Keratinocyte (primary cell): ENCODE measurements around the gene NTN1. TPM values are rescaled to one million over a fixed set of nuclear protein-coding genes. Genes with fewer than 3 reads are reported as not detected.

Experiments
- DNase-seq: peaks from one replicate; pipeline ENCODE4 v3.0.0-alpha.2; 2011; ENCODE audit warnings: low read depth, missing footprints, low spot score
- FAIRE-seq: peaks from 2 replicates; lab custom pipeline; 2011; peaks lifted over from hg19 to GRCh38; lab: Jason Lieb, UNC
- H2AFZ ChIP-seq: 2 replicates; pipeline ENCODE4 v1.6.0; 2012; ENCODE audit warnings: low read length, control low read depth, inconsistent platforms; ENCODE audit not compliant: control insufficient read depth
- H3K27ac ChIP-seq: 2 replicates; pipeline ENCODE4 v1.5.1; 2011; ENCODE audit warnings: low read length; ENCODE audit not compliant: control insufficient read depth, insufficient read depth
- H3K27me3 ChIP-seq: 3 replicates; pipeline ENCODE4 v1.6.0; 2011; ENCODE audit warnings: low read length; ENCODE audit not compliant: control insufficient read depth, insufficient read depth; ENCODE audit errors: extremely low read depth
- H3K36me3 ChIP-seq, 2 experiments: 2 replicates in 1 of 2; 3 replicates in 1 of 2; pipeline ENCODE4 v1.5.1; 2011; ENCODE audit warnings: low read length in 2 of 2, mild to moderate bottlenecking in 1 of 2; ENCODE audit not compliant: control insufficient read depth in 2 of 2, insufficient read depth in 2 of 2; ENCODE audit errors: extremely low read depth in 1 of 2
- H3K4me1 ChIP-seq: 3 replicates; pipeline ENCODE4 v1.5.1; 2011; ENCODE audit warnings: low read length; ENCODE audit not compliant: control insufficient read depth, insufficient read depth; ENCODE audit errors: extremely low read depth
- H3K4me2 ChIP-seq: 3 replicates; pipeline ENCODE4 v1.6.0; 2011; ENCODE audit warnings: low read depth, low read length; ENCODE audit not compliant: control insufficient read depth, insufficient read depth; ENCODE audit errors: extremely low read depth
- H3K4me3 ChIP-seq, 3 experiments: fragments of 200-600 bp in 1 of 3; sonication (generic) in 1 of 3; 2 replicates in 2 of 3; 3 replicates in 1 of 3; pipeline ENCODE4 v1.5.1; 2011 to 2016; ENCODE audit warnings: low read length in 3 of 3, mild to moderate bottlenecking in 3 of 3, control low read depth in 2 of 3, inconsistent platforms in 1 of 3, low read depth in 1 of 3, mixed read lengths in 1 of 3, mixed run types in 1 of 3, moderate library complexity in 1 of 3; ENCODE audit not compliant: control insufficient read depth in 2 of 3, insufficient read depth in 2 of 3; ENCODE audit errors: extremely low read depth in 1 of 3
- H3K79me2 ChIP-seq: 2 replicates; pipeline ENCODE4 v1.6.0; 2012; ENCODE audit warnings: low read length; ENCODE audit not compliant: control insufficient read depth, insufficient read depth
- H3K9ac ChIP-seq: 3 replicates; pipeline ENCODE4 v1.6.0; 2011; ENCODE audit warnings: low read length; ENCODE audit not compliant: control insufficient read depth, insufficient read depth; ENCODE audit errors: extremely low read depth
- H3K9me1 ChIP-seq: 3 replicates; pipeline ENCODE4 v1.6.0; 2011; ENCODE audit warnings: low read length; ENCODE audit not compliant: control insufficient read depth, insufficient read depth; ENCODE audit errors: extremely low read depth
- H3K9me3 ChIP-seq: 2 replicates; pipeline ENCODE4 v1.5.1; 2012; ENCODE audit warnings: low read depth, low read length; ENCODE audit not compliant: control insufficient read depth
- H4K20me1 ChIP-seq: 3 replicates; pipeline ENCODE4 v1.6.0; 2011; ENCODE audit warnings: low read length; ENCODE audit not compliant: control insufficient read depth, insufficient read depth; ENCODE audit errors: extremely low read depth
- CTCF ChIP-seq, 3 experiments: IDR thresholded peaks in 1 of 3; conservative IDR thresholded peaks in 1 of 3; optimal IDR thresholded peaks in 1 of 3; 2 replicates in 2 of 3; 3 replicates in 1 of 3; pipeline versions ENCODE3 to v1.5.1; 2011; ENCODE audit warnings: low read length in 3 of 3, mild to moderate bottlenecking in 3 of 3, moderate library complexity in 2 of 3, control low read depth in 1 of 3, inconsistent platforms in 1 of 3; ENCODE audit not compliant: insufficient read depth in 2 of 3; ENCODE audit errors: extremely low read depth in 1 of 3
- EZH2 ChIP-seq: IDR thresholded peaks from one replicate; pipeline ENCODE4 v1.6.1; 2012; ENCODE audit warnings: inconsistent platforms, mild to moderate bottlenecking, low read length, moderate library complexity
- dilution Hi-C: fragments of 300-500 bp; cut with MboI; formaldehyde crosslinking; loops from one replicate; pipeline ENCODE4 v1.7.0; 2020; ENCODE audit warnings: low sequenced_read_pairs; ENCODE audit not compliant: extremely low pct_ligation_motif_present
- polyA plus RNA-seq, 5 experiments: library from polyadenylated mRNA; depleted of rRNA in 3 of 5; stranded (reverse) in 3 of 5; stranded (forward) in 1 of 5; unstranded in 1 of 5; fragments of >200 nt; gene quantifications; 1 replicate in 1 of 5; 2 replicates in 3 of 5; 3 replicates in 1 of 5; pipeline versions ENCODE4 v1.2.1 to v1.2.3, GENCODE V29; 2011 to 2012; ENCODE audit warnings: missing spikeins in 2 of 5, low read depth in 1 of 5, low replicate concordance in 1 of 5

The NTN1 gene
- polyA plus RNA-seq, 1 donor (not counting 4 experiments of a cell fraction or from before 2014, with no cell fraction given): 0.10 TPM

- H2AFZ ChIP-seq: no peak overlapping the region
- H3K9me1 ChIP-seq: no peaks in the 10 kb centered on the region
- no peaks in the 10 kb centered on the region for H3K4me1 ChIP-seq
- H4K20me1 ChIP-seq: no peaks in the 10 kb centered on the region
- H3K36me3 ChIP-seq: no peaks in the 10 kb centered on the region
- H3K79me2 ChIP-seq: no peaks in the 10 kb centered on the region
- DNase-seq (no peak), FAIRE-seq (no peak)
- no peak for TF ChIP-seq EZH2
- no peak for TF ChIP-seq CTCF (optimal IDR thresholded peaks at IDR 0.05 in 1 of 3, IDR thresholded peaks at IDR 0.05 in 1 of 3, conservative IDR thresholded peaks at IDR 0.05 in 1 of 3; ENCODE audit: extremely low read depth in 1 of 3, insufficient read depth in 2 of 3, low read length in 3 of 3)
- H3K4me3 ChIP-seq: no peak overlapping the region
- H3K9me3 ChIP-seq: no peaks in the 10 kb centered on the region
- no peaks in the 10 kb centered on the region for H3K27me3 ChIP-seq
- no peak overlapping the region for H3K9ac ChIP-seq
- no peak overlapping the region for H3K27ac ChIP-seq
- H3K4me2 ChIP-seq: no peak overlapping the region
- dilution Hi-C loops: no loop called here
Observed at GRCh38 chr17:9206410-9206703, 185.0 kb downstream of the NTN1 start.

DNA sequence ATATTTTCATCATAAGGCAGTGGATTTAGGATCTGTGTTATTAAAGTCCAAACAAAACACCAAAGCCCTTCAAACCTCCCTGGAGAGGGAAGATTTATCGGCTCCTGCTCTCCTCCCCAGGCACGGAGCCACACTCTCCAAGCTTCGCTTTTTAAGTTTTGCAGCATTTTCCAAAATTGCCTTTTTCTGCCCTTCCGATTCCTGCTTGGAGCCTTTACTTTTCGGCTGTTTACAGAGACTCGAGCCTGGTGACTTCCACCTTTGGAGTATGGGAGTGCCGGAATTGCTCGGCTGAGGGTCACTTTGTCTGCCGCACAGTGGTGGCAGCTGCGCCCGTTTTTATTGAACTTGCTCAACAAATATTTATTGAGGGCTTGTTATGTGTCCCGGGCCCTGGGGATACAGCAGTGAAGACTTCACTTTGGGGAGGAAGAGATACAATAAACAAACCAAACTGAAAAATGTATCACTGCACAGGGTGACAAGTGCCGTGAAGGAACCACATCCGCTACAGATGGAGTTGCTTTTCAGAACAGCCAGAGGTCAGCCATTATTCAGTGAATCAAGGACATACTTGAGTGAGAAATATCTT lies 185.5 kb downstream of the NTN1 start:
- no peaks in the 10 kb centered on the region for H3K9me3 ChIP-seq
- H3K9ac ChIP-seq: no peak overlapping the region
- no peaks in the 10 kb centered on the region for H3K79me2 ChIP-seq
- H3K4me2 ChIP-seq: no peak overlapping the region
- H3K27ac ChIP-seq: no peak overlapping the region
- dilution Hi-C loops: no loop called here
- no peaks in the 10 kb centered on the region for H4K20me1 ChIP-seq
- no peak overlapping the region for H2AFZ ChIP-seq
- H3K36me3 ChIP-seq: no peaks in the 10 kb centered on the region
- no peak for TF ChIP-seq EZH2
- no peak for TF ChIP-seq CTCF (optimal IDR thresholded peaks at IDR 0.05 in 1 of 3, IDR thresholded peaks at IDR 0.05 in 1 of 3, conservative IDR thresholded peaks at IDR 0.05 in 1 of 3; ENCODE audit: extremely low read depth in 1 of 3, insufficient read depth in 2 of 3, low read length in 3 of 3)
- no peak overlapping the region for H3K4me3 ChIP-seq
- no peaks in the 10 kb centered on the region for H3K27me3 ChIP-seq
- no peak for DNase-seq
- H3K4me1 ChIP-seq: no peaks in the 10 kb centered on the region
- no peaks in the 10 kb centered on the region for H3K9me1 ChIP-seq
- no peak for FAIRE-seq
